Fibroblast of the aortic adventitia (primary cell): Measurements from ENCODE around the gene APOBR. TPM values are rescaled to one million over a fixed set of nuclear protein-coding genes. Genes with fewer than 3 reads are reported as not detected.
"Not testable (repeated sequence)": the region's sequence is repeated elsewhere in the genome, so short reads cannot be mapped to it uniquely, and the experiment has no call there.

Experiments used
- DNase-seq: peaks from one replicate; pipeline ENCODE4 v3.0.0-alpha.2; 2010; ENCODE audit warnings: low read depth
- H3K4me3 ChIP-seq: 2 replicates; pipeline ENCODE4 v1.5.1; 2011; ENCODE audit warnings: low read depth, mild to moderate bottlenecking, control low read depth, low read length, moderate library complexity
- CTCF ChIP-seq: IDR thresholded peaks from 2 replicates; pipeline ENCODE4 v1.5.1; 2011; ENCODE audit warnings: mild to moderate bottlenecking, low read length, control low read depth, inconsistent platforms; ENCODE audit not compliant: insufficient read depth
- total RNA-seq: library from RNA; depleted of rRNA; stranded (reverse); fragments of >200 nt; gene quantifications from 2 replicates; pipeline ENCODE4 v1.2.3, GENCODE V29; 2012; ENCODE audit warnings: low replicate concordance

The APOBR gene
- total RNA-seq: not detected in 2 replicates

- no peak within 1 kb of the TSS for H3K4me3 ChIP-seq
- no peak for TF ChIP-seq CTCF
Observed at GRCh38 chr16:28494121-28494851, at the start of gene APOBR. TSS of gene APOBR (plus strand) at chr16:28494643. CDS start at chr16:28494682, 39 bp downstream.

GRCh38 chr16:28446388-28446787, 48.1 kb upstream of the APOBR start:
- H3K4me3 ChIP-seq, DNase-seq: not testable (repeated sequence)

More at GRCh38 chr16:28494121-28494851, at the start of gene APOBR:
- DNase-seq: no peak

DNA sequence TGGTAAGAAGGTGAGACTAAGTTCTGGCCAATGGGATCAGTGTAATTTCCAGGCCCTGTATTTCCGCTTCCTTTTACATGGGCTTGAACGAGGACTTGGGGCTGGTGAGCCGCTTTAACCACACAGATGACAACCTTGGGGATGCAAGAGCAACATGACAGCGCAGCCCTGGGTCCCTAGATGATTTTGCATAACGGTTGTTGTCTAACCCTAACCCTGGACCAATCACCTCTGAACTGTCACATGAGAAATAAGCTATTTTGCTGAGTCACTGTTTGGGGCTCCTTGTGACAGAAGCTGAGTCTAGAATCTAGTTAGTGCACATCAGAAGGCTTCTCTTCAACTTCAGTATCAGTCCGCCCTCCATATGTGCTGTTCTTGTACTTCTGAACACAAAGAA, 47.4 kb upstream of the APOBR start:
- H3K4me3 ChIP-seq, DNase-seq: not testable (repeated sequence)

GRCh38 chr16:28473714-28474265, 20.7 kb upstream of the APOBR start:
- no peak overlapping the region for H3K4me3 ChIP-seq
- no peak for DNase-seq
- TF ChIP-seq CTCF: no peak

- TF ChIP-seq CTCF: no peak
- no peak for DNase-seq
- no peak overlapping the region for H3K4me3 ChIP-seq
Observed at GRCh38 chr16:28475221-28475620, 19.2 kb upstream of the APOBR start.

DNA sequence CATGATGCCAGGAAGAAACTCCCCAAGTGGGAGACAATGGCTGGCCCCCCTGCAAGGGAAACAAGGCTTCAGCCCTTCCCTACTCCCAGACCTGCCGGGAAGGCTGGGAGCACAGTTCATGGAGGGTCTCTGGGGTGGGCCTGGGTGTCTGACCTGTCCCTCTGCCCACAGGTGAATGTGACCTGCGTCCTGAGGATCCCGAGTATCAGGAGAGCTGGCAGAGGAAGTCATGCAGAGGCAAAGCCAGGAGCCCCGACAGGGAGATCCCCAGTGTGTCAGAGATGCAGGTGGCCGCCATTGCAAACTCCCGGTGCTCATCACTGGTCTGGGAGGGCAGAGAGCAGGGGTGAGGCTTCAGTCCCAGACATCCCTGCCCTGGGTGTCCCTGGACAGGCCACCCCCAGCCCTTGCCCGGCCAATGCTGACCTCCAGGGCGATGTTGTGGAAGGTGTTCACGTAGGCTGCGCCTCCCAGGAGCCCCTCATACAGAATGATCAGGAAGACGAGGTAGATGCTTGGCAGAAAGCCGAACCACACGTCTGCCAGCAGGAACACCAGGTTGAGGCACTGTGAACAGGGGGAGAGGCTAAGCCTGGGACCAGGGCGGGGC, 17.0 kb upstream of the APOBR start:
- no peak for TF ChIP-seq CTCF
- no peak overlapping the region for H3K4me3 ChIP-seq
- DNase-seq: no peak

DNA sequence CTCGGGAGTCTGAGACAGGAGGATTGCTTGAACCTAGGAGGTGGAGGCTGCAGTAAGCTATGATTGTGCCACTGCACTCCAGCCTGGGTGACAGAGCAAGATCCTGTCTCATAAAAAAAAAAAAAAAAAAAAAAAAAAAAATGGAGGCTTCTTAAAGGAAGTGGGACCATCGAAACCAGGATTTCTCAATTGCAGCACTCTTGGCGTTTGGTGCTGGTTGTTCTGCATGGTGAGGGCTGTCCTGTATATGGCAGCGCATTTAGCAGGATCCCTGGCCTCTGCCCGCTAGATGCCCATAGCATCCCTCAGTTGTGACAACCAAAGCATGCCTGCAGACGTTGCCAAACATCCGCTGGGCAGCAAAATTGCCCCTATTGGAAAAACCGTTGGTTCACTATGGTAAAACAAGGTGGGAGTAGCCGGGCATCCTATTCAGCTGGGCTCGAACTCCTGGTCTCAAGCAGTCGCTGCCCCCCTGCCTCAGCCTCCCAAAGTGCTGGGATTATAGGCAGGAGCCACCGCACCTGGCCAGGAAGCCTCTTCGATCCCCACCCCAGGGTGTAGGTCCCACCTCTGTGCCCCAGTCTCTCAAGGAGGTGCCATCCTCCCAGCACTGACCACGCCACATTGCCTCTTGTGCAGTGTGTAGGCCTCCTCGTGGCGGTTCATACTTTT, 15.8 kb upstream of the APOBR start:
- DNase-seq: no peak
- TF ChIP-seq CTCF: no peak
- H3K4me3 ChIP-seq: no peak overlapping the region
